Immature natural killer cell (primary cell): ENCODE measurements around the gene XPR1. TPM values are rescaled to one million over a fixed set of nuclear protein-coding genes. Genes with fewer than 3 reads are reported as not detected.
"Not testable (repeated sequence)": the region's sequence is repeated elsewhere in the genome, so short reads cannot be mapped to it uniquely, and the experiment has no call there.

Source experiments
- DNase-seq, 3 donors: peaks; one replicate each; pipeline ENCODE4 v3.0.0; 2022; ENCODE audit warnings: mixed read lengths in 1 of 3
- H3K27ac Mint-ChIP-seq, 6 donors: one replicate each; pipeline ENCODE4 v1.8.0; 2020; ENCODE audit warnings: mixed read lengths in 6 of 6, mild to moderate bottlenecking in 5 of 6, inconsistent platforms in 4 of 6, moderate library complexity in 3 of 6
- H3K27me3 Mint-ChIP-seq, 3 donors: one replicate each; pipeline ENCODE4 v1.8.0; 2020 to 2021; ENCODE audit warnings: low read depth in 3 of 3, mild to moderate bottlenecking in 3 of 3, mixed read lengths in 3 of 3, moderate library complexity in 3 of 3, inconsistent platforms in 1 of 3
- H3K36me3 Mint-ChIP-seq, 3 donors: one replicate each; pipeline ENCODE4 v1.8.0; 2020; ENCODE audit warnings: mixed read lengths in 3 of 3, inconsistent platforms in 2 of 3, mild to moderate bottlenecking in 2 of 3
- H3K4me1 Mint-ChIP-seq, 2 donors: one replicate each; pipeline ENCODE4 v1.8.0; 2020; ENCODE audit warnings: inconsistent platforms in 2 of 2, mild to moderate bottlenecking in 2 of 2, mixed read lengths in 2 of 2, moderate library complexity in 1 of 2
- H3K4me3 Mint-ChIP-seq, 5 donors: one replicate each; pipeline ENCODE4 v1.8.0; 2020; ENCODE audit warnings: mild to moderate bottlenecking in 5 of 5, mixed read lengths in 5 of 5, inconsistent platforms in 3 of 5, moderate library complexity in 3 of 5
- H3K9me3 Mint-ChIP-seq, 6 donors: one replicate each; pipeline ENCODE4 v1.8.0; 2020; ENCODE audit warnings: mild to moderate bottlenecking in 6 of 6, mixed read lengths in 6 of 6, inconsistent platforms in 4 of 6, moderate library complexity in 3 of 6
- polyA plus RNA-seq, 3 donors: library from polyadenylated mRNA; unstranded; fragments of 300-500 nt; fragmentation: Illumina TruSeq; gene quantifications; one replicate each; pipeline ENCODE4 v1.2.3, GENCODE V29; 2021

XPR1 gene
- polyA plus RNA-seq, 3 donors from 2014 or later, result 4.3 to 7.1 (median 6.8) TPM

GRCh38 chr1:180793451-180793850, 161.6 kb downstream of the XPR1 start:
- H3K9me3 Mint-ChIP-seq, result no peaks in the 10 kb centered on the region
- DNase-seq, result no peak
- H3K4me1 Mint-ChIP-seq, result peaks cover 9 to 25% of the 10 kb centered on the region in 2 donors
- H3K27me3 Mint-ChIP-seq, result peaks cover 0 to 2% (median 0%) of the 10 kb centered on the region in 3 donors
- no peak overlapping the region for H3K27ac Mint-ChIP-seq
- peaks cover 13 to 17% (median 15%) of the 10 kb centered on the region in 3 donors for H3K36me3 Mint-ChIP-seq
- H3K4me3 Mint-ChIP-seq, result no peak overlapping the region

- Mint-ChIP-seq H3K27me3 (no peaks in the 10 kb centered on the region), H3K9me3 (no peaks in the 10 kb centered on the region), H3K36me3 (peaks cover 0 to 4% (median 0%) of the 10 kb centered on the region in 3 donors), H3K4me3 (no peak overlapping the region), H3K4me1 (peaks cover 5 to 20% of the 10 kb centered on the region in 2 donors), H3K27ac (no peak overlapping the region)
- no peak for DNase-seq
Observed at GRCh38 chr1:180796897-180797640, 165.2 kb downstream of the XPR1 start.

- DNase-seq, result no peak
- peaks cover 4 to 26% of the 10 kb centered on the region in 2 donors for H3K4me1 Mint-ChIP-seq
- no peaks in the 10 kb centered on the region for H3K27me3 Mint-ChIP-seq
- H3K27ac Mint-ChIP-seq, result no peak overlapping the region
- no peaks in the 10 kb centered on the region for H3K9me3 Mint-ChIP-seq
- H3K4me3 Mint-ChIP-seq, result no peak overlapping the region
- peaks cover 0 to 9% (median 2%) of the 10 kb centered on the region in 3 donors for H3K36me3 Mint-ChIP-seq
Observed at GRCh38 chr1:180800945-180801344, 169.1 kb downstream of the XPR1 start.

GRCh38 chr1:180802813-180803212, 171.0 kb downstream of the XPR1 start:
- no peaks in the 10 kb centered on the region for H3K27me3 Mint-ChIP-seq
- H3K4me3 Mint-ChIP-seq, result no peak overlapping the region
- H3K9me3 Mint-ChIP-seq, result no peaks in the 10 kb centered on the region
- DNase-seq, result no peak
- peaks cover 3 to 21% (median 14%) of the 10 kb centered on the region in 3 donors for H3K36me3 Mint-ChIP-seq
- H3K27ac Mint-ChIP-seq, result no peak overlapping the region
- H3K4me1 Mint-ChIP-seq, result peaks cover 4 to 8% of the 10 kb centered on the region in 2 donors

- Mint-ChIP-seq H3K27ac (no peak overlapping the region), H3K4me3 (no peak overlapping the region)
Observed at GRCh38 chr1:180805316-180805715, 173.5 kb downstream of the XPR1 start.

GRCh38 chr1:180811298-180811697, 179.5 kb downstream of the XPR1 start:
- no peak for DNase-seq
- Mint-ChIP-seq H3K36me3 (peaks cover 30 to 43% (median 30%) of the 10 kb centered on the region in 3 donors), H3K27me3 (no peaks in the 10 kb centered on the region), H3K27ac (no peak overlapping the region), H3K4me3 (no peak overlapping the region), H3K4me1 (no peaks in the 10 kb centered on the region), H3K9me3 (no peaks in the 10 kb centered on the region)

More at GRCh38 chr1:180805316-180805715, 173.5 kb downstream of the XPR1 start:
- no peaks in the 10 kb centered on the region for H3K27me3 Mint-ChIP-seq
- H3K36me3 Mint-ChIP-seq, result peaks cover 7 to 29% (median 20%) of the 10 kb centered on the region in 3 donors
- no peak for DNase-seq
- no peaks in the 10 kb centered on the region for H3K9me3 Mint-ChIP-seq
- peaks cover 4 to 8% of the 10 kb centered on the region in 2 donors for H3K4me1 Mint-ChIP-seq

- no peak overlapping the region for H3K27ac Mint-ChIP-seq
- no peaks in the 10 kb centered on the region for H3K27me3 Mint-ChIP-seq
- no peaks in the 10 kb centered on the region for H3K4me1 Mint-ChIP-seq
- DNase-seq, result no peak
- H3K36me3 Mint-ChIP-seq, result peaks cover 25 to 39% (median 31%) of the 10 kb centered on the region in 3 donors
- no peaks in the 10 kb centered on the region for H3K9me3 Mint-ChIP-seq
- H3K4me3 Mint-ChIP-seq, result no peak overlapping the region
Observed at GRCh38 chr1:180811886-180812285, 180.1 kb downstream of the XPR1 start.

GRCh38 chr1:180814258-180814657, 182.4 kb downstream of the XPR1 start:
- H3K27me3 Mint-ChIP-seq, result no peaks in the 10 kb centered on the region
- no peak overlapping the region for H3K27ac Mint-ChIP-seq
- H3K4me1 Mint-ChIP-seq, result no peaks in the 10 kb centered on the region
- no peaks in the 10 kb centered on the region for H3K9me3 Mint-ChIP-seq
- DNase-seq, result no peak
- H3K36me3 Mint-ChIP-seq, result peaks cover 13 to 24% (median 24%) of the 10 kb centered on the region in 3 donors
- no peak overlapping the region for H3K4me3 Mint-ChIP-seq

GRCh38 chr1:180815188-180815587, 183.4 kb downstream of the XPR1 start:
- no peak for DNase-seq
- no peaks in the 10 kb centered on the region for H3K4me1 Mint-ChIP-seq
- H3K4me3 Mint-ChIP-seq, result no peak overlapping the region
- no peaks in the 10 kb centered on the region for H3K9me3 Mint-ChIP-seq
- peaks cover 13 to 25% (median 25%) of the 10 kb centered on the region in 3 donors for H3K36me3 Mint-ChIP-seq
- no peak overlapping the region for H3K27ac Mint-ChIP-seq
- no peaks in the 10 kb centered on the region for H3K27me3 Mint-ChIP-seq

GRCh38 chr1:180816132-180816531, 184.3 kb downstream of the XPR1 start:
- Mint-ChIP-seq H3K27ac (no peak overlapping the region), H3K4me1 (no peaks in the 10 kb centered on the region), H3K36me3 (peaks cover 13 to 34% (median 31%) of the 10 kb centered on the region in 3 donors)

GRCh38 chr1:180821970-180822369, 190.1 kb downstream of the XPR1 start:
- no peak overlapping the region for H3K4me3 Mint-ChIP-seq
- no peaks in the 10 kb centered on the region for H3K9me3 Mint-ChIP-seq
- no peak for DNase-seq
- peaks cover 0 to 16% (median 13%) of the 10 kb centered on the region in 3 donors for H3K36me3 Mint-ChIP-seq
- no peaks in the 10 kb centered on the region for H3K4me1 Mint-ChIP-seq
- no peaks in the 10 kb centered on the region for H3K27me3 Mint-ChIP-seq
- H3K27ac Mint-ChIP-seq, result no peak overlapping the region

More at GRCh38 chr1:180816132-180816531, 184.3 kb downstream of the XPR1 start:
- Mint-ChIP-seq H3K9me3 (no peaks in the 10 kb centered on the region), H3K4me3 (no peak overlapping the region), H3K27me3 (no peaks in the 10 kb centered on the region)
- DNase-seq, result no peak

GRCh38 chr1:180831507-180831906, 199.7 kb downstream of the XPR1 start:
- H3K27ac Mint-ChIP-seq, H3K4me1 Mint-ChIP-seq, H3K4me3 Mint-ChIP-seq, H3K27me3 Mint-ChIP-seq, DNase-seq: not testable (repeated sequence)
- peaks cover 12 to 26% (median 19%) of the 10 kb centered on the region in 6 donors for H3K9me3 Mint-ChIP-seq
- H3K36me3 Mint-ChIP-seq, result peaks cover 33 to 63% (median 55%) of the 10 kb centered on the region in 3 donors

- H3K27me3 Mint-ChIP-seq, DNase-seq, H3K27ac Mint-ChIP-seq, H3K4me1 Mint-ChIP-seq, H3K4me3 Mint-ChIP-seq: not testable (repeated sequence)
- peaks cover 42 to 73% (median 64%) of the 10 kb centered on the region in 3 donors for H3K36me3 Mint-ChIP-seq
- H3K9me3 Mint-ChIP-seq, result peaks cover 12 to 26% (median 19%) of the 10 kb centered on the region in 6 donors
Observed at GRCh38 chr1:180833180-180833579, 201.4 kb downstream of the XPR1 start.

- Mint-ChIP-seq H3K4me1 (no peaks in the 10 kb centered on the region), H3K4me3 (no peak overlapping the region), H3K9me3 (peaks cover 11 to 23% (median 18%) of the 10 kb centered on the region in 6 donors), H3K27me3 (peaks cover 0 to 3% (median 2%) of the 10 kb centered on the region in 3 donors), H3K36me3 (peaks cover 47 to 61% (median 59%) of the 10 kb centered on the region in 3 donors), H3K27ac (no peak overlapping the region)
- DNase-seq, result no peak
Observed at GRCh38 chr1:180836449-180836848, 204.6 kb downstream of the XPR1 start.
